ENCODE results near the gene CALHM5.

Gene CALHM5

DNA sequence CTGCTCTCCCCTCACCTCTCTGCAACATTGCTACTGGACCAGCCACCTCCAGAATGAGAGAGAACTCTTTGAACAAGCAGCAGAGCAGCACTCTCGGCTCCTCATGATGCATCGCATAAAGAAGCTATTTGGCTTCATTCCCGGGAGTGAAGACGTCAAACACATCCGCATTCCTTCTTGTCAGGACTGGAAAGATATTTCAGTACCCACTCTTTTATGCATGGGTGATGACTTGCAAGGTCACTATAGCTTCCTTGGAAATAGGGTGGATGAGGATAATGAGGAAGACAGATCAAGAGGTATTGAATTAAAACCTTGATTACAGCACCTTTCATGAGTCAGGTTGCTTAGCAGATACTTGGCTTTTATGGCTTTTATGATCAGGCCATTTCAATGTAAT is 46.5 kb downstream of the CALHM5 start:
- TF ChIP-seq, protein P1, sequence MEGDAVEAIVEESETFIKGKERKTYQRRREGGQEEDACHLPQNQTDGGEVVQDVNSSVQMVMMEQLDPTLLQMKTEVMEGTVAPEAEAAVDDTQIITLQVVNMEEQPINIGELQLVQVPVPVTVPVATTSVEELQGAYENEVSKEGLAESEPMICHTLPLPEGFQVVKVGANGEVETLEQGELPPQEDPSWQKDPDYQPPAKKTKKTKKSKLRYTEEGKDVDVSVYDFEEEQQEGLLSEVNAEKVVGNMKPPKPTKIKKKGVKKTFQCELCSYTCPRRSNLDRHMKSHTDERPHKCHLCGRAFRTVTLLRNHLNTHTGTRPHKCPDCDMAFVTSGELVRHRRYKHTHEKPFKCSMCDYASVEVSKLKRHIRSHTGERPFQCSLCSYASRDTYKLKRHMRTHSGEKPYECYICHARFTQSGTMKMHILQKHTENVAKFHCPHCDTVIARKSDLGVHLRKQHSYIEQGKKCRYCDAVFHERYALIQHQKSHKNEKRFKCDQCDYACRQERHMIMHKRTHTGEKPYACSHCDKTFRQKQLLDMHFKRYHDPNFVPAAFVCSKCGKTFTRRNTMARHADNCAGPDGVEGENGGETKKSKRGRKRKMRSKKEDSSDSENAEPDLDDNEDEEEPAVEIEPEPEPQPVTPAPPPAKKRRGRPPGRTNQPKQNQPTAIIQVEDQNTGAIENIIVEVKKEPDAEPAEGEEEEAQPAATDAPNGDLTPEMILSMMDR (conservative IDR thresholded peaks at IDR 0.05; ENCODE audit: low read depth, low read length): no peak
- no peak overlapping the region for H3K4me3 ChIP-seq (ENCODE audit: low read depth, low read length)
- peak; percentile 98 for DNase-seq (ENCODE audit: low read depth)

DNA sequence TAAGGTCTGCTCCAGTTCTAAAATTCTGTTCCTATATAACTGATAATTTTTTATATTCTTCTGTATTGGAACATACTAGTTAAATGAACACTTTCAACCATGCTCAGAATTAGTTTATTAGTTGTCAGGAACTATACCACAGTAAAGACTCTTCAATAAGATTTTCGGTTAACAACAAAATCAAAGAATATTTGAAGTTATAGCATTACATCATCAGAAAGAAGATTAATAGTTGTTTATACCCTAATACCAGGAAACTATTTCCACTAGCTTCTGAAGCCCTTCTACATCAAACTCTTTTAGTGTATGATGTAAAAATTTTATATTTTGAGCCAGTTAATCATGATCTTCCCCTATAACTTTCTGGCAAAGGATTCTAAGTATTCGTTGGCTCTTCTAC is 48.7 kb downstream of the CALHM5 start:
- H3K4me3 ChIP-seq (ENCODE audit: low read depth, low read length): no peak overlapping the region
- DNase-seq (ENCODE audit: low read depth): no peak
- TF ChIP-seq, protein P1 (conservative IDR thresholded peaks at IDR 0.05; ENCODE audit: low read depth, low read length): no peak

DNA sequence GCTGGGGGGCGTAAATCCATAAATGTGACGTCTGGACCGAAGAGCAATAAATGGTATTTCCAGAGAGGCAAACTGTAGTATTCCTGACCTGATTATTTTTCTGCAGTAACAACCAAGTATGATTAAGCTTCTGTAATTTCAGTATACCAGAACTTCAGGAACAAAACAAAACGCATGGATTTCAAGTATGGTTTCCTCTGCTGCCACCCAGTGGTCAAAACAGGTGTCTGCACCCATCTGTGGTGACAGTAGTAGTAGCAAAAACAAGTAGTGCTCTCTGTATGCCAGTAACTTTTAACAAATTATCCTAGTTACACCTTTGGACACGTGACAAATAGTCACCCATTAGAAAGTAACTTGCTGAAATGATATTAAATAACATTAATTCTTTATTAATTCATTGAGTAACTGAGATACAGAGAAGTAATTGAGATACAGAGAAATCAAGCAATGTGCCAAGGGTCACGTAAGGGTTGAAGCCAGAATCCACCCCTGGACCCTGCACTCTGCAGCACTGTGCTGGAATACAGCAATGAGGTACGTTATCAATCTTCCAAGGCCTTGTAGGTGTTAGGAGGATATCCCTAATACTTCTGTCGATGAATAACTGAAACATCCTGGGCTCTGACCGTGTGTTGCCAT is 50.1 kb downstream of the CALHM5 start:
- DNase-seq (ENCODE audit: low read depth): peak; percentile 86

DNA sequence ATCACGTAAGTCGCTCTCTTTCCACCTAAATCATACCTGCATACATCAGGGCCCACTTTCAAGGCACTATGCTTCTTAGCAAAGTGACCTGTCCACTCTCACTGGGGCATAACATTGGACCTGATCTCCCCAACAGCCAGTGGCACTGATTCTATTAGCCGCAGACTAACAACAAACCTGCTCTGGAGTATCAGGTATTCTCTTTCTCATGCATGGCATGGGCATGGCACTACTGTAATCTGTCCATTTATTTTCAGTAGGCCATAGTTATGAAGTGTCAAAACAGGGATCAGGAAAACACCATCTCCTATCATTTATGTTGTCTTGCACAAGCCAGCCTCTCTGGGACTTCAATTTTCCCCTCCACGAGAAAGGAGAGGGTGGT is 50.6 kb downstream of the CALHM5 start:
- H3K4me3 ChIP-seq (ENCODE audit: low read depth, low read length): no peak overlapping the region
- no peak for DNase-seq (ENCODE audit: low read depth)
- TF ChIP-seq, protein P1 (conservative IDR thresholded peaks at IDR 0.05; ENCODE audit: low read depth, low read length): no peak

More for the DNA sequence above, 50.1 kb downstream of the CALHM5 start:
- TF ChIP-seq, protein P1 (conservative IDR thresholded peaks at IDR 0.05; ENCODE audit: low read depth, low read length): peak; percentile 88
- H3K4me3 ChIP-seq (ENCODE audit: low read depth, low read length): no peak overlapping the region

DNA sequence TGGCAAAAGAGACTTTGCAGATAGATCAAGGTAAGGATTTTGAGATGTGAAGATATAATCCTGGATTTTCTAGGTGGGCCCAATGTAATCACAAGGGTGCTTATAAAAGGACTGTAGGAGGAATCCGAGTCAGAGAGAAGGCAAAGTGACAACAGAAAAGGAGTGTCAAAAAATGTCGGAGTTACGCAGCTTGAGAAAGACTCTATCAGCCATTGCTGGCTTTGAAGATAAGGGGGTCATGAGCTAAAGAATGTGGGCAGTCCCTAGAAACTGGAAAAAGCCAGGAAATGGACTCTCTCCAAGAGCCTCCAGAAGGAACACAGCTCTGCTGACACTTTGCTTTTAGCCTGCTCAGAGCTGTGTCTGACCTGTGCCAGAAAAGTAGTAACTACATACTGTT is 51.2 kb downstream of the CALHM5 start:
- DNase-seq (ENCODE audit: low read depth): no peak
- TF ChIP-seq, protein P1 (conservative IDR thresholded peaks at IDR 0.05; ENCODE audit: low read depth, low read length): no peak
- no peak overlapping the region for H3K4me3 ChIP-seq (ENCODE audit: low read depth, low read length)

DNA sequence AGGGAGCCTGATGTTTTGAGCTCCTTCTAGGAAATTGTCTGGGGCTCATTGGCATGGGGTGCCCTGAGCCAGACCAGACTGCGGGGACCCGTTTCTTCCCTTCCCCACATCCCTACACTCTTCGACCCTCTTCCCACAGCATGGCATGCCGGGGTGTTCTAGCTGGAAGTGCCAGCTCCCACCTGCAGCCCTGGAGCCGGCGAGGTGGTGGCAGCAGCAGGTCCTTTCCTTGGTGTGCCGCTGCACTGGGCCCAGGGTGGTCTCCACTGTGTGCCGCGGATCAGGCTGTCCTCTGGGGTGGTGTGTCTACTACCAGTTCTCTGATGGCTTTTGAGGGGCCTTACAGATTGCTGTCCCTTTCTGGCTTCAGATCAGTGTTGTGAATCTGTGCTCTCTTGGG is 52.4 kb downstream of the CALHM5 start:
- TF ChIP-seq, protein P1 (conservative IDR thresholded peaks at IDR 0.05; ENCODE audit: low read depth, low read length): no peak
- no peak for DNase-seq (ENCODE audit: low read depth)
- H3K4me3 ChIP-seq (ENCODE audit: low read depth, low read length): no peak overlapping the region

DNA sequence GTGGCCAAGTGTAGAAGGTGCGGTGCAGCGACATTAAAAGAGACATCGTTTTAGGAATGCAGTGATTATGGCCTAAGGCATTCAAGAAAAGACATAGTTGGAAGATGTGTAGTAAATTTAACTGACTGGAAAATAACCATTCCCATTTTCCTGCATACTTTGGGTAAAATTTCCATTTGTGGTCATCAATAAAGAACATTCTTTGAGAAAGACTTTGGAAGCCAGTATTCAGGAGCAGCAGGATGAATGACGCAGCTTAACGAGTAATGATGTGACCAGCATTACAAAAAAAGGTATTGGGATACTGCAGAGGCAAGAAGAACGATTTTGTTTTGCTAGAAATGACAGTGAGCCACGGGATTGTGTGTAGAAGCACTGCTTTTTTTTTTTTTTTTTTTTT is 52.9 kb downstream of the CALHM5 start:
- TF ChIP-seq, protein P1 (conservative IDR thresholded peaks at IDR 0.05; ENCODE audit: low read depth, low read length): no peak
- no peak overlapping the region for H3K4me3 ChIP-seq (ENCODE audit: low read depth, low read length)
- DNase-seq (ENCODE audit: low read depth): no peak

Data from choroid plexus epithelial cell (primary cell).